ENCODE results near the gene ONECUT3.

The ONECUT3 gene

DNA sequence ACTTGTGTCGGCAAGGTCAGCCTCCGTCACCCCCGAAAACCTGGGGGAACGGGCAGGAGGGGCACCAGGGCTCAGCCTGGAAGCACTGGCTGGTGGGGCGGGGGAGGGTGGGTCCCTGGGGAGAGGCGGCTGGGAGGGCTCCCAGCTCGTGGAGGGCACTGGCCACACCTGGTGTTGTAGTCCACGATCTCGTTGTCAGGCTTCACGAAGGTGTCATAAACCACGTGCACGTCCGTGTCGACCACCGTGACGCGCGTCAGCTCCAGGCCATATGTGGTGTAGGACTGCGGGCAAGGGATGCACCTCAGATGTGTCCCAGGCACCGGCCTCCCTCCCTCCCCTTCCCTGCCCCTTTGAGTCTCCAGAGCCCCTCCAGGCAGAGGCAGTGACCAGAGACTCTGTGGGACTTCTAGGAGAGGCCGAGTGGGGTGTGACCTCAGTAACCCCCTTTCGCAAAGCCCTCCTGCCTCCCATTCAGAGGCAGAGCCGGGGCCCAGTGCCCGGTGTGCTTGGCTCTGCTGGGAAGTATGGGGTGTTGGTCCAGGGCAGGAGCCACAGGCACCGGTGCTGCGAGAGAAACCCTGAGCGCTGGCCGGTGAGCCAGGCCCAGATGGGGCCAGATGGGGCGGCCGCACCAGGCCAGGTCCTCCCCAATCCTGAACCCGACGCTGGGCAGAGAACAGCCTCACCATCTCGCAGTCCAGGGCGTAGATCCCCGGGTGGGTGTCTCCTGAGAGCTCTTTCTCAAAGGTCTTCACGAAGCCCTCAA, 63.4 kb downstream of the ONECUT3 start:
- no peak for DNase-seq

DNA sequence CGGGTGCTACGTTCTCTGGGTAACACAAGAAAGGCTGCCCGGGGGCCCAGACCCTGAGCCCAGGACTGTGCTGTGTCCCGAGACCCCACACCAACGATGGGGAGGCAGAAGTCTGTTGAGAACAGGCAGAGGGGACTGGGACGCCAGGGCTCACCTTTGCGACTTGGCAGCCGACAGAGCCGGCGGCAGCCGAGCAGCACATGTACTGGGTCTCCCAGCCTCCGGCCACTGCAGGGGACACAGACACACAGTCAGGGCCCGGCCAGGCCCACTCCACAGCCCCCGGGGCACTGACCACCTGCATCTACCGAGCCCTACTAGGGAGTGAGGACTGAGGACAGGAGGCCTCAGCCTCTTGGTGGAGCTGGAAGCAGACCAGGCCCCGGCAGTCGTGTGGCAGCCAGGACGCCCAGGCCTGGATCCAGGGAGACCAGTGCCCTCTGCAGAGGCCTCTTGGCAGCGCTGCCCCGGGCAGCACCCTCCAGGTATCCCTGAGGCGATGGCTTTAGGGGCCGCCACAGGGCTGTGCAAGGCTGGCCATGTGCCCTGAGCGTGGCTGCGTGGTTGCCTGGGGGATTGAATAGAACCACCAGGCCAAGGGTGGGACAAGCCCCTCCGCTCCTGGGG, 64.4 kb downstream of the ONECUT3 start:
- no peak for DNase-seq

DNA sequence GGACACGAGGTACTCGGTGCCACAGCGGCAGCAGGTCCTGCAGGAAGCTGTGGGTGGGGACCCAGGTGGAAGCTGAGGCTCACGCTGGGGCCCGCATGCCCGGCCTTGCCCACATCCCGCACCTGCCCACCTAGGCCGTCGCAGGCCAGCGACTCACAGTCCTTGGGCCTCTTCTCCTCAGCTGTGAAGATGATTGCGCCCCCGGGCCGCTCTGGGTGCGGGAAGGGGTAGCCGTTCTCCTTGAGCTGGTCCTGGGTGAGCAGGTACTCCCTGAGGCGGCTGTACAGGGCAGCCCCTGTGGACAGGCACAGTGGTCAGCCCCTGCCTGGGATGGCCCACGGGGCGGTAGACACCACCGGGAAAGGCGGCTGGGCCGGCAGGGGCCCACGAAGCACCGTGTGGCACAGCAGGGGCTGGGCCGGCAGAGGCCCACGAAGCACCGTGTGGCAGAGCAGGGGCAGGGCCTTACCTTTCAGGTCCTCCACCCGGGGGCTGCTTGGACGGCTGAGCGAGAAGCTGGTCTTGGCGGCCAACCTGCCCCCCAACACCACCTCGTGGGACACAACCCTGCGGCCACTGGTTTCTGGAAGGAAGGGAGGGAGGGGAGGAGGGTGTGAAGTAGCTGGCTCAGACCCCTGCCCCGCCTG, 65.4 kb downstream of the ONECUT3 start:
- no peak for DNase-seq

DNA sequence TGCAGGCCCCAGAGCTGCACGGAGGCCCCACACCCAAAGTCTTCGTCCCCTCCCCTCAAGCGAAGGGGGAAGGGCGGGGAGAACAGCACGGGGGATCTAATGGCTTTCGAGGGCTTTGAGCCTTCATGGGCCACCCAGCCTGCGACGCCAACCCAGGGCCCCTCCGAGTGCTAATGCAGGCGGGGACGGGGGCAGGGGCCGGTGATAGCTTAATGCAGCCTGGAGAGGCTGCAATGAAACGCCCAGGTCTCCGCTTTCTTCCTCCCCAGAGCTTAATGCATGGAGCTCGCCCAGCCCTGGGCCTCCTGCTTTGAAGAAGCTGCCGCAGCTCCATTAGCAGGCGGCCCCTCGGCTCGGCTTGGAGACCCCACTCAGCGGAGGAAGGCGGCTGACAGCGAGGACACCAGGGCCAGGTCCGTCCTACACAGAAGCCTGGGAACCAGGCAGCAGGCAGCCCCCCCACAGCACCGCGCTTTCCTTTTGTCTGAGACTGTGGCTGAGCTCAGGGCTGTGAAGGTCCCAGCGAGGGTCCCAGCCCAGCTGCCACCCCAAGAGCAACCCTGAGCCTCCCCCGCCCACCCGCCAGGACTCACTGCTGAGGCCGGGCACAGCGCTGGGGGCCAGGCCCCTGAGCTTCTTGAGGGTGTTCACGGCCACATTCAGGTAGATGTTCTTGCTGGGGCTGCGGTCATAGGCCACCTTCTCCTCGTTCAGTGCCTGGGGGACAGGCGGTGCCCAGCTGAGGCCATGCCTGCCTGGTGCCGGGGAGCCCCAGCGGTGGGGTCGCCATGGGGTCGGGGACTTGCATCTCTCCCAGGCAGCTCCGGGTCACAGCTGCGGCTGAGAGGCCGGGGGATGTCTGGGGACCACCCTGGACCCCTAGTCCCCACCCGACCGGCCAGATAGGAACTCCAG, 66.3 kb downstream of the ONECUT3 start:
- no peak for DNase-seq

DNA sequence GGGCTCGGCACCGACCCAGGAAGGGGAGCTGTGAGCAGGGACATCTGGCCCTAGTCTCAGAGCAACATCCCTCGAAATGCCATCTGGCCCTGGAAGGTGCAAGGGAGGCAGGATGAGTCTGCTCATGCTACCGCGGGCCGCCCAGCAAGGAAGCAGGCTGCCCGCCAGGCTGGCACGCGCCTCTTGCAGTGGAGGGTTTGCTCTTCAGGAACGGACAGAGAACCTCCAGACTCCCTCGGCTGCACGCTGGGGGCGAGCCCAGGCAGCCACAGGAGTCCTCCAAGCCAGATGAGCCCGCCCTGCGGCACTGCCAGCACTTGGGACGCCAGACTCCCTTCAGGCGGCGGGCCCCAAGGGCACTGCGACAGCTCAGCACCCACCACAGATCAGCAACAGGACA, 68.9 kb downstream of the ONECUT3 start:
- no peak for DNase-seq

DNA sequence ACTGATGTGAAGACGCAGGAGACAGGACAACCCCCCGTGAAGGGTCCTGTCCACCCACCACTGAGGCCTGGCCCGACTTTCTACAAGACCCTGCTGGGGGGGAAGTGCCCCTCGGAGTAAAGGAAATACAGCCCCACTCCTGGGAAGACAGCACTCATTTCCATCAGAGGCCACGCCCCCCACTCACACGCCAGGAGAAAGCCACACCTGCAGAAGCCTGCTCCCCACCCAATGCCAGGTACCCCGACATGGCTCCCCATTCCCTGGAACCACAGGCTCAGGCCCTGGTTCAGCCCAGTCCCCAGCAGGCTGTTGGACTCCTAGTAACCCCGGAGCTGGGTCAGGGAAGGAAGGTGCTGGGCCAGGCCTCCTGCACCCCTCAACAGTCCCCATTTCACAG, 69.7 kb downstream of the ONECUT3 start:
- DNase-seq: no peak

DNA sequence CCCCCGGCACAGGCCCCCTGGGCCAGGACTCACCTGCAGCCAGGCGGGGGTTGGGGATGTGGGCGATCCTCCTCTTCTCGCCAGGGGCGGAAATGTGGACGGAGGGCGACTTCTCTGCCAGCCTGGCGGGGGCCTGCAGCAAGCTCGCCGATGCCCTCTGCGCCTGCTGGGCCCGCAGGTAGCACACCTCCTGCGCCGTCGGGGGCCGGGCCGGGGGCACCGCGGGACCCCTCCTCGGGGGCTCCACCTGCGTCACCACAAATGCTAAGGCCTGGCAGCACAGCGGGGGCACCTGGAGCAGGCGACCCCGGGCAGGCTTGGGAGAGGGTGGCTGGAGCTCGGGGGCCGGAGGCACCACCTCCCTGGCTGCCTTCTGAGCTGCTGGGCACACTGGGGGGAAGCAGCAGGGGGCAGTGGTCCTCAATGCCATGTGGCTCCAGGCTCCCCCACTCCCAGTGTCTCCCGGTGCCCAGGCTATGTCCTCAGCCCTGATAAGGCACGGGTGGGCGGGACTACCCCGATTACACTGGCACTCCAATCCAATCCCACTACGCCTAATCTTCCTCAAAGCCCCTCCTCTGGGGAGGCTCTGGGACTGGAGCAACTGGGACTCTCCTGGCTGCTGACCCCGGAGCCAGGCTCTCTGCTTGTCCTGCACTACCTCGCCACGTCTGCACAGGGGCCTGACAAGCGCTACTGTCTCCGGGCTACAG, 70.4 kb downstream of the ONECUT3 start:
- no peak for DNase-seq

DNA sequence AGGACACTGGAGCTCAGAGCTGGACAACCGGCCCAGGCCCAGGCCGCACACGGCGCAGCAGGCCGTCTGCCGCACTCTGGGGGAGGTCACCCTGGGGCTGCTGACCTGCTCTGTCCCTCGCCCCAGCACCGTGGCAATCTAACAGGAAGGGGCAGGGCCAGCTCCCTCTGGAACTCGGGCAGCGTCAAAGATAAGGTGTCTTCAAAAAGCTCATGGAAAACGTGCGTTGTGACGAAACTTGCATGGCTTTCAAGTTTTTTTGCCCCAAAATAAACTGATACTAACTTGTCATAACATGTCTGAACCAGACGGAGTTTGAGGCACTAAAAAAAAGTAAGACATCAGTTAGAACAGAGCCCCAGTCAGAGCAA, 70.9 kb downstream of the ONECUT3 start:
- DNase-seq: no peak

DNA sequence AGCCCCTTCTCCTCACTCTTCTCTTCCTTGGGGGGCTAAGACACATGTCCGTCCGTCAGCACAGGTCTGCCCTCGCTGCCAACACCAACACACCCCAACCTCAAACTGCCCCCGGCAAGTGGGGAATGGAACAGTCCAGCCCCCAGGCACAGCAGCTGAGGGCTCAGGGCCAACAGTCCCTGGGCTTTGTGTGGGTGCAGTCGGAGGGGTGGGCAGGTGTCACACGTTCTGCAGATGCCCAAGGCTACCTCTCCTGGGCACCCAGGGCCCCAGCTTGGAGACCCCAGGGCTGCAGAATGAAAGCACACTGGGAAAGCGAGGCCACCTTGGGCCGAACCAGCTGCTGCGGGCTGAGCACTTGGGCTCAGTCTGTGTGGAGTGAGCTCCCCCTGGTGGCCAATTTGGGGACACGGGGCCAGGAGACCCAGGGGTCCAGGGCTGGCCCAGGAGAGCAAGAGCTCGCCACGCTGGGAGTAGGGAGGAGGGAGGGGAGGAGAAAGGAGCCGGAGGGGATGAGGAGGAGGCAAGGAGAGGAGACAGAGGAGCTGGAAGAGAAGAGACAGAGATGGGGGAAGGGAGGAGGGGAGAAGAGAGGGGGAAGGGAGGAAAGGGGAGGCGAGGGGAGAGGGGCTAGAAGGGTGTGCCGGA, 72.7 kb downstream of the ONECUT3 start:
- peak; percentile 69 to 86 (median 76) for DNase-seq

DNA sequence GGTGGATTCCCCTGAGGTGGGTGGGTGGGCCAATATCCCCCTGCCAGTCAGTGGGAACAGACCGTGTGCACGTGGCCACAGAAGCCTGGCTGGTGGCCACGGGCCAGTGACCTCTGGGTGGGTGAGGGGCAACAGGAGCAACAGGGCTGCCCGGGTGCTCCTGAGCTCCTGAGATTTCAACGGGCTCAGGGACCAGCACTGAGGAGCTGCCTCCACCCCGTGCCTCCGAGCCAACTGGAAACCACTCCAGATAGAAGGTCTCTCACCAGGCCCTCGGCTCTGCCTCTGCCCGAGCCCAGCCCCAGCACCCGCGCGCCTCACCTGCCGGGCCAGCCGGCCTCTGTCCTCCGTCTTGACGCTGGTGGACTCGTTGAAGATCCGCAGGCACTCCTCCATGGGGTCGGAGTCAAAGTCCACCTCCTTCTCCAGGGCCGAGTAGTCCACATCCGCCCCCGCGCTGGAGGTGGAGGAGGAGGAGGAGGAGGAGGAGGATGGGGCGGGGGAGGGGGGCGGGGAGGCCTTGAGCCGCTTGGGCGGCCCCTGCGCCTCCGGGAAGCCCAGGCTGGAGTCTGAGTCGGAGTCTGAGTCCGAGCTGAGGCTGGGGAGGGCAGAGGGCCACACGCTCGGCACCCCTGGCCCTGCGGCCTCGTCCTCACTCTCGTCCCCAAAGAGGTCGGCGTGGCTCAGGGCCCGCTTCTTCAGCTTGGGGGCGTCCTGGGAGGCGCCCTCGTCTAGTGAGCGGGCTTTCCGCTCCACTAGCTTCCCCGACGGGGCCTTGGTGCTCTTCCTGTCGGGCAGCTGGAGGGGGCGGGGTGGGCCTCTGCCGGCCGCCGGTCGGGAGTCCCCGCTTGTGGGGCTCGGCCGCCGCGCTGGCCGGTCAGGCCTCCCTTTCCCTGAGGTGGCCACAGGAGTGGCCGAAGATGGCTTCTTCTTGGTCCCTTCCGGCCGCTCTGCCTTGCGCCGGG, 73.5 kb downstream of the ONECUT3 start:
- DNase-seq: no peak

DNA sequence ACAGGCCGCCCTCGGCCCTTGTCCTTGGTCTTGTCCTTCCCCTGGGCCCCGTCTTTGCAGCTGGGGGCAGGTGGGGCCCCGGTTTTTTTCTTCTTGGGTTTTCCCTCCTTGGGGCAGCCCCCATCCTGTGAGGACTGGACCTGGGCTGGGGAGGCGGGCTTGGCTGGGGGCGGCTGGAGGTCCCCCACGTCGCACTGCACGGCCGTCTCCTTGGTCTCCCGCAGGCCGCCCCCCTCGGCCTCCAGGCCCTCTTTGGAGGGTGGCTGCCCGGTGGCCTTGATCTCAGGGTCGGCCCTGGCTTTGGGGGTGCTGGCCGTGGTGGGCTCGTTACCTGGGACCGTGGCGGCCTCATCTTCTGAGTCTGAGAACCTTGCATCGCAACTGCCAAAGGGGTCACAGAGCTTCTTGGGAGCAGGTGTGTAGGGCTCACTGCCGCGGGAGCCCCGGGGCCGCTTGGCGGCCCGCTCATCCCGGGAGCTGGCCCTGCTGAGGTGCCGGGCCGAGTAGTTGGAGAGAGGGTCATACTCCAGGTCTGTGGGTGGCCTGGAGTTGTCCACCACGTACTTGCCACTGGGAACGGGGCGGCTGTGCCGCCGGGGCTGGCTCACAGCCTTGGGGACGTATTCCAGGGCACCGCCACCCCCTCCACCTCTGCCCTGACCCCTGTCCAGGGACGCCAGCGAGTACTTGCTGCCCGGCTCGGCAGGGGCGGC, 74.4 kb downstream of the ONECUT3 start:
- DNase-seq: no peak

DNA sequence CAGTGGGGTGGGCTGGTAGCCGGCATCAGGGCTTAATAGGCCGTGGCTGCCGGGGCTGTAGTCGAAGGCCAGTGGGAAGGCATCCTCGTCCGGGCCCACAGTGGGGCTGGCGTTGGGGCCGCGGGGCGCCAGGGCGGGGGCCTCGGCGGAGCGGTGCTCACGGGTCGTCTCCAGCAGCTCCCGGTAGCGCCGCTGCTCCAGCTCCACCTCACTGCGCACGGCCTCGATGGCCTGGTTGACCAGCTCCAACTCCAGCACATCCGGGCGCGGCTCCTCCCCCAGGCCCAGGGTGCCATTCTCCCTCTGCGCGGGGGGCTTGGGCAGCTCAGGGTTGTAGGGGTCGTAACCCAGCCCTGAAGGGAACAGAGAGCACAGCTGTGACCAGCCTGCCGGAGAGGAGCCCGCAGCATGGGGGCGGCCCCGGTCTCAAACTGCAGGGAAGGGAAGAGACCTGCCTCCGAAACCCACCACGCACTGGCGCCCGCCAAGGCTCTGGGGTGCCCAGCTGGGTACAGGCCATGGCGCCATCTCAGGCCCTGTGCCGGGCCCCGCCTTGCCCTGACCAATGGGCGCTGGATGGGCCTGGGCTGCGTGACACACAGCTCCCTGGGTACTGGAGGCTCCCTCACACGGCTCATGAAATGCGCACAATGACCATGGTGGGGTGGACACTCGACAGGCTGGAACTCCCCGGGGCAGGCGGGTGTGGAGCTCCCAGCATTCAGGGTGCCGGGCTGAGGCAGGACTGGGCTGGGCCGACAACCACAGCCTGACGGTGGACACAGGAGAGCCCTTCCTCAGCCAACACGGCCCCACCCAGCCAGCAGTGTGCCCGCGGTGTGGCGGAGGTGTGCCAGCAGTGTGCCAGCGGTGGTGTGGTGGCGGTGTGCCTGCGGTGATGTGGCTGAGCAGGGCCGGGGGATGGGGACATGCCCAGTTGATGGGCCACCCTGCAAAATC, 75.3 kb downstream of the ONECUT3 start:
- DNase-seq: no peak

DNA sequence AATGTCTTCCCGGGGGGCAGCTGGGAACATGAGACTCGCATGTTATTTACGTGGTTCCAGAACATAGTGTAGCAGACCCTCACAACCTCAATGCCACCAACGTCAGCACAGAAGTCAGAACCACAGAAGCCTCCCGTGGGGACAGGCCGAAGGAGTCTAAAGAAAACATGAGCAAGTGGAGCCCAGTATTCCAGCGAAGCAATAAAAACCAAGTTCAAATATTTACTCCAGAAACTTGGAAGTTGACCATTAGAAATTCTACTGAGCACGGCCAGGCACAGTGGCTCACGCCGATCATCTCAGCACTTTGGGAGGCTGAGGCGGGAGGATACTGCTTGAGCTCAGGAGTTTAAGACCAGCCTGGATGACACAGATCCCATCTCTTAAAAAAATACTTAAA, 76.7 kb downstream of the ONECUT3 start:
- no peak for DNase-seq

DNA sequence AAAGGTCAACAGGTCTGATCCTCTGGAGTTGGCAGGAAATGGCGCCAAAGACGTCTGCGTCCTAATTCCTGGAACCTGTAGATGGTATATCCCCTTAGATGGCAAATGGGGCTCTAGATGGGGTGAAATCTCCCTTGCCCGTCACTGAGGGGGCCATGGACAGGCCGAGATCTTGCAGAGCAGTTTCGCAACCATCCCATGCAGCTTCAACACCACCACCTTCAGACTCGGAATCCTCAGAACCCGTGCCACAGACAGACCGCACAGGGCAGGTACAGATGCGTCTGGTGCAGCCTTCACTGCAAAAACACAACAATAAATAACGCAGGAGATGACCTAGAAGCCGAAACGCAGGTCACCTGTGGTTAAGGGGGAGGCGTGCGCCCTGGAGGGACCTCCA, 77.3 kb downstream of the ONECUT3 start:
- no peak for DNase-seq
